GM21367 (cell line): ENCODE data around the gene TEDC2.
"Not testable (repeated sequence)": the region's sequence is repeated elsewhere in the genome, so short reads cannot be mapped to it uniquely, and the experiment has no call there.

Experiments used
- ATAC-seq: cut with Tn5 transposase; IDR thresholded peaks from one replicate; pipeline ENCODE4 v1.9.1; 2021; ENCODE audit not compliant: unreplicated experiment

The TEDC2 gene

DNA sequence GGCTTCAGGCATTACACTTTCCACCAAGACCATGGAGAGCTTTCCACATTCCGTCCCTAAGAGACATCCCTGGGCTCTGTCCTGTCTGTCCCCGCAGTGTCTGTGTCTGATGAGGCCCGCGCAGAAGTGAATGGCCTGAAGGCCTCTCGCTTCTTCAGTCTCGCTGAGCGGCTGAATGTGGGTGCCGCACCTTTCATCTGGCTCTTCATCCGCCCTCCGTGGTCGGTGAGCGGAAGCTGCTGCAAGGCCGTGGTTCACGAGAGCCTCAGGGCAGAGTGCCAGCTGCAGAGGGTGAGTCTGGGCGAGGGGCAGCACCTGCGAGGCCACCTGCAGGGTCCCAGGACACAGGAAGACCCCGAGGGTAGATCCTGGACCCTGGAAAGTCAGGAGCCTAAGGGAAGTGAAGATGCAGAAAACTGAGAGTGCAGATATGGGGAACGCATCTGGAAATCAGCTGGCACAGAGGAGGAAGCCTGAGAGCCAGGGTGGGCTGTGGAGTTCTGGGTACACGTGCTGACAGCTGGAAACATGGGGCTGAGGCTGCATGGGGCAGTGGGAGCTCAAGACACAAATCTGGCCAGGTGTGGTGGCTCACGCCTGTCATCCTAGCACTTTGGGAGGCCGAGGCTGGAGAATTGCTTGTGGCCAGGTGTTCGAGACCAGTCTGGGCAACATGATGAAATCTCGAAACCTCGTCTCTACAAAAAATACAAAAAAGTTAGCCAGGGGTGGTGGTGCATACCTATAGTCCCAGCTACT lies 22.7 kb upstream of the TEDC2 start:
- ATAC-seq = no peak

GRCh38 chr16:2438121-2438520 lies 21.8 kb upstream of the TEDC2 start:
- no peak for ATAC-seq

- no peak for ATAC-seq
Measured at GRCh38 chr16:2439598-2439997, 20.3 kb upstream of the TEDC2 start.

DNA sequence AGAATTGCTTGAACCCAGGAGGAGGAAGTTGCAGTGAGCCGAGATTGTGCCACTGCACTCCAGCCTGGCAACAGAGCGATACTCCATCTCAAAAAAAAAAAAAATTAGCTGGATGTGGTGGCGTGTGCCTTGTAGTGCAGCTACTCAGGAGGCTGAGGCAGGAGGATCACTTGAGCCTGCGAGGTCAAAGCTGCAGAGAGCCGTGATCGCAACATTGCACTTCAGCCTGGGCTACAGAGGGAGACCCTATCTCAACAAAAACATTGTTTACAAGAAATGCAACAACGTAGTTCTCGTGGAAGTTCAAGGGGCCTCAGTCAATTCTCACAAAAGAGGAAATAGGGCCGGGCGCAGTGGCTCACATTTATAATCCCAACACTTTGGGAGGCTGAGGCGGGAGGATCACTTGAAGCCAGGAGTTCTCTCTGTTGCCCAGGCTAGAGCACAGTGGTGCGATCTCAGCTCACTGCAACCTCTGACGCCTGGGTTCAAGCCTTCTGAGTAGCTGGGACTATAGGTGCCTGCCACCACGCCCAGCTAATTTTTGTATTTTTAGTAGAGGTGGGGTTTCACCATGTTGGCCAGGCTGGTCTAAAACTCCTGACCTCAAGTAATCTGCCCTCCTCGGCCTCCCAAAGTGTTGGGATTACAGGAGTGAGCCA lies 18.6 kb upstream of the TEDC2 start:
- ATAC-seq = not testable (repeated sequence)

DNA sequence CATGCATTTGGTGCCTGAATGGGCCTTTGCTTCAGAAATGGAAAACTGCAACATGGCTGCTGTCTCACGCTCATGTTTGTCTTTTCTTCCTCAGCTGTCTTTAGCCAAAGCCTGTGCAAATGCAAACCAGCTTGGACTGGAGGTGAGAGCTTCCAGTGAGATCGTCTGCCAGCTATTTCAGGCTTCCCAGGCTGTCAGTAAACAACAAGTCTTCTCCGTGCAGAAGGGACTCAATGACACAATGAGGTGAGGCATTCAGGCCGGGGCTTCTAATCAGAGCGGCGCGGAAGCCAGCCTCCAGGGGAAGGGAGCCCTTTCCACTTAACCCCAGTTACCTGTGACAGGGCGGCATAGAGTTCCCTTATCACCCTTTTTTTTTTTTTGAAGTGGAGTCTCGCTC lies 16.4 kb upstream of the TEDC2 start:
- no peak for ATAC-seq

- no peak for ATAC-seq
Measured at GRCh38 chr16:2447920-2448583, 11.9 kb upstream of the TEDC2 start.

- no peak for ATAC-seq
Measured at GRCh38 chr16:2449118-2449517, 10.8 kb upstream of the TEDC2 start.

DNA sequence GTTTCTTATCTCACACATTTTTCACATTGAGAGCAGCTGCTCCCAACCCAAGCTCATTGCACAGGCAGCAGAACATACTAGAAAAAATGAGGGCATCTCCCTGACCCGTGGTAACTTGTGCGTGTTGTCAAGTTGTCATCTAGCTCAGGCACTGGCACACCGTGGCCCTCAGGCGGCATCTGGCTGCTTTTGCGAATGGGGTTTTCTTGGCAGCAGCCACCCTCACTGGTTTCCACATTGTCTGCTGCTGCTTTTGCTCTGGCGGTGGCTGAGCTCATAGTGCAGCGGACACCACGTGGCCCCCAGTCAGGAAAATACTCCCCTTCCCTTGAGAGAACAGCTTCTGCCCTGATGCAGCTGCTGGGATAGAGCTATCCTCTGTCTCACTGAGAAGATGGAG lies 9.4 kb upstream of the TEDC2 start:
- no peak for ATAC-seq

- ATAC-seq = no peak
Measured at GRCh38 chr16:2450975-2451381, 8.9 kb upstream of the TEDC2 start.

DNA sequence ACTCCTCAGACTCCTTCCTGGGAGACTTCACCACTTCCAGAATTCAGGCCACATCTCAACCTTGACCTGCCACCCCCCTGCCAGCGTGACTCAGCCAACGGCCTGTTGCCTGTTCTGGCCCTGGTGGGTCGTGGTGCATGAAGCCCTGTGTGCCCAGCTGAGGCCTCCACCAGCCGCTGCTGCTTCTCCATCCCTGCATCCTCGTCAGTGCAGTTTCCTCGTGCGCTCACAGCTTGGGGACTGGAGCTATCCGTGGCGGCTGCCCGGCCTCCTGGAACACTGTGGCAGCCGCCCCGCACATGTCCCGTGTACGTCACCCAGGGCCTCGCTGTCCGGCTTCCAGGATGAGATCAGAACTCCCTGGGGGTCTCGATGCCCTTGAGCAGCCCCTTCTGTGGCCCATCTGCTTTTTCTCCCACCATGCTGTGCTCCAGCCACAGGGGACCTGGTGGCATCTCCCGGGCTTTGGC lies 8.0 kb upstream of the TEDC2 start:
- no peak for ATAC-seq

- ATAC-seq = no peak
Measured at GRCh38 chr16:2452650-2453049, 7.3 kb upstream of the TEDC2 start.

GRCh38 chr16:2455081-2455845 lies 4.6 kb upstream of the TEDC2 start:
- ATAC-seq = no peak

GRCh38 chr16:2456551-2457153 lies 3.3 kb upstream of the TEDC2 start:
- no peak for ATAC-seq

DNA sequence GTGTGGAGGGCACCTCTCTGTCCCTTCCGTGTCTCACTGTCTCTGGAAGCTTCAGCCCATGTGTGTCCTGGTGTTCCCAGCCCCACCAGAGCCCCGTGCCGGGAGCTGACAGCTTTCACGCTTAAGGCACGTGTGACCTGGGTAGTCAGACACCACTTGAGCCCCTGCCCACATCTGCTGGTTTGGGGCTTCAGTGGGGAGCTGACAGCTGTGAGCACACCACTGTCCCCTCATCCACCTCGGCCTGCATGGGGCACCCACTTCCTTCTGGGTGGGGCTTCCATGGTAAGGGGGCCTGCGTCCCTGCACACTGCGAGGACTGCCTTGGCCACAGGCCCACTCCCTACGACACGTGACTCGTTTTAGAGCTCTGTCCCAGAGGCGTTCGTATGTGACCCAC lies 2.6 kb upstream of the TEDC2 start:
- ATAC-seq = no peak

DNA sequence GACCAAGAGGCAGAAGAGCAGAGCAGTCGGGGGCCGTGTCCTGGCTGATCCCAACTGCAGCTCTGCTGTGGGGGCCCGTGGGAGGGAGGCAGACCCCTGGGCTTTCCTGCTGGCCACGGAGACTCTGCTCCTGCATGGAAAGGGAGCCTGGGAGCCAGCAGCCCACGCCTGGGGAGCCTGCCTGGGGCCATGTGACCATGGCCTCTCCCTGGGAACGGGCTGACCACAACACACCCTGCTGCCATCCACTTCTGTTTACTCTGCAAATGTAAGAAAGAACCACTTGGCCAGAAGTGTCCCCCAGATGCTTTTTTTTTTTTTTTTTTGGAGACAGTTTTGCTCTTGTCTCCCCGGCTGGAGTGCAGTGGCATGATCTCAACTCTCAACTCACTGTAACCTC lies 2.0 kb upstream of the TEDC2 start:
- no peak for ATAC-seq

DNA sequence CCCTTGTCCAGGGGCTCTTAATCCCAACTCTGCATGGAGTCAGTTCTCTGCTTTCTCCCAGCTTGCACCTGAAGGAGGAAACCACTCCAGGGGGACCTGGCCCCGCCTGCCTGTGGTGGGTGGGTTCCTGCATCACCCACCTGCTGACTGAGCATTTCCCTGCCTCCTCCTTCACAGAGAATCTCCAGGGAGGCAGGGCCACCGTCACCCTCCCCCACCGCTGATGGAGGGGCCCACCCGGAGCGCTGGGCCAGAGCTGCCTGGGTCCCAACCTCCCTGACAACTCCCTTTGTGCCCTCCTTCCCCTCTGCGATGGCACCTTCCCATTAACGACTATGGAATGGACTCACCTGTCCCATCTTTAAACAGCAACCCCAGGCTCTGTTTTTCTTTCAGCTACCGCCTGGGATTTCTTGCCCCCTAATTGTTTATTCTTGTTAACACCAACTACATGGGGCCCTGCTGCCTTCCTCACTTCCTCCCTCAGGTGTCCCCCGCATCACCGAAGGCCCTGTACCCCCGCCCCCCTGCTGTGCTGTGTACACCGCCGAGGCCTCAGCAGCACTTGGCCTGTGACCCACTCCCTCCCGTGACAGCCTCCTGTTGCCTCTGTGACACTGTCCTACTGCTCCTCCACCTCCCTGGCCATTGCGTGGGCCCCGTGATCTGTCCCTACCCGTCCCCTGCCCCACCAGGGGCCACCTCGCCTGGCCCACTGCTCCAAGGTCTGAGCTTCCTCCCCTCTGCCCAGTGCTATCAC lies 842 bp upstream of the TEDC2 start:
- no peak for ATAC-seq

- peak; percentile 7 for ATAC-seq
Measured at GRCh38 chr16:2460391-2460713, 443 bp downstream of the TEDC2 start.

DNA sequence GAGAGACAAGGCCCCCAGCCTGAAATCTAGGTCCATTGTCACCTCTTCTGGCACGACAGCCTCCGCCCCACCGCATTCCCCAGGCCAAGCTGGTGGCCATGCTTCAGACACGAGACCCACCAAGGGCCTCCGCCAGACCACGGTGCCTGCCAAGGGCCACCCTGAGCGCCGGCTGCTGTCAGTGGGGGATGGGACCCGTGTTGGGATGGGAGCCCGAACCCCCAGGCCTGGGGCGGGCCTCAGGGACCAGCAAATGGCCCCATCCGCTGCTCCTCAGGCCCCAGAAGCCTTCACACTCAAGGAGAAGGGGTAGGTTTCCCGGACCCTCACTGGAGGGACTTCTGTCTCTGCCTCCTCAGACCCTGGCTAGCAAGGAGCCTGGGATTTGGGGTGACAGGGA lies 1.0 kb downstream of the TEDC2 start:
- ATAC-seq = no peak

DNA sequence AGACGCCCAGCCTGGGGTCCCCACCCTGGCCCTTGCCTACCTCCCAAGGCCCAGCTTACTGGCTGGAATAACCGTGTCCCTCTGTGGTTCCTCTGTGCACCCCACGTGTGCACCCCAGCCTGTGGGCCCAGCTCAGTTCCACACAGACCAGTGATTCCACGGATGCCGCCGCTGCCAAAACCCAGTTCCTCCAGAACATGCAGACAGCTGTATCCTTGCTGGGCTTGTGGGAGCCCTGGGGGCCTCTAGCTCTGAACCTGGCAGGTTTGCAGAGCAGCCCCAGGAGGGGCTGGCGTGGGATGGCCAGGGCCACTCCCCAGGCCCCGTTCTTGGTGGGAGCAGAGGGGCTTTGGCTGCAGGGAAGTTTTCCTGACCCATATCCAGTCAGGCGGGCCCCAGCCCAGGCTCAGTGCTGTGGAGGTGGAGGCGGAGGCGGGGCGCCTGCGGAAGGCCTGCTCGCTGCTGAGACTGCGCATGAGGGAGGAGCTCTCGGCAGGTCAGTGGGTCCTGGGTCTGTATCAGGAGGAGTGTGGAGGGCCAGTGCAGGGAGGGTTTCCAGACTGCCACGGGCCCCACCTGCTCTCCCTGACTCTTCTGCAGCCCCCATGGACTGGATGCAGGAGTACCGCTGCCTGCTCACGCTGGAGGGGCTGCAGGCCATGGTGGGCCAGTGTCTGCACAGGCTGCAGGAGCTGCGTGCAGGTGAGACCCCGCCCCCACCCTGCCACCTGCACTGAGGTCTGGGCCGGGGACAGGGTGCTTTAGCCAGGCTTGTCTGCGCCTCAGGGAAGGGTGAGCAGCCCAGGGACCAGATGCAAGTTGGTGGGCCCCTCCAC lies 2.3 kb downstream of the TEDC2 start:
- no peak for ATAC-seq

DNA sequence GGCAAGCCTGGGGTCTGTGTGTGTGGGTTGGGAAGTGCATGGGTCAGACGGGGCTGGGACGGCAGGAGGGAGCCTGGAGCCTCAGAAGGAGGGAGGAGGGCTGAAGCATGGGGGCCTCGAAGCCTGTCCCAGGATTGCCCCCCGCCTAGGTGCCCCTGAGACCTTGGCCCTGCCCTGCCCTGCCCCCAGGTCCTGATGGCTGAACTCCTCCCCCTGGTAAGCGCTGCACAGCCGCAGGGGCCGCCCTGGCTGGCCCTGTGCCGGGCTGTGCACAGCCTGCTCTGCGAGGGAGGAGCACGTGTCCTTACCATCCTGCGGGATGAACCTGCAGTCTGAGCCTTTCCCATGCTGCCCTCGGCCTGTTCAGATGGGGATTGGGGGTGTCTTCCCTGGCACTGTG lies 4.4 kb downstream of the TEDC2 start:
- no peak for ATAC-seq
